MCF 10A (cell line): ENCODE results near the gene IQCM. TPM values are rescaled to one million over a fixed set of nuclear protein-coding genes. Genes with fewer than 3 reads are reported as not detected.

ENCODE experiments used
- BruUV-seq: library from RNA; stranded (reverse); fragments of 400-500 nt; replicated peaks from 2 replicates; lab custom pipeline; 2021; lab: Mats Ljungman, UMichigan
- CTCF ChIA-PET: fragments of 300-600 bp; sonication (Branson Sonifier 250); formaldehyde crosslinking; extraction: SDS; loops from one replicate; lab custom pipeline; 2021; ENCODE audit warnings: antibody characterized with exemption, inconsistent platforms; lab: Yijun Ruan, JAX
- POLR2A ChIA-PET: fragments of 300-600, 350-650 bp; sonication (Branson Sonifier 250); formaldehyde crosslinking; extraction: SDS; loops from one replicate; lab custom pipeline; 2020; ENCODE audit warnings: antibody characterized with exemption, inconsistent platforms; lab: Yijun Ruan, JAX
- DNase-seq: peaks from one replicate; pipeline ENCODE4 v3.0.0-alpha.2; 2018; ENCODE audit not compliant: unreplicated experiment
- H3K27ac Mint-ChIP-seq: one replicate; pipeline ENCODE4 v1.8.0; 2022; ENCODE audit warnings: mild to moderate bottlenecking, low read depth, mixed read lengths; ENCODE audit not compliant: unreplicated experiment
- H3K27me3 Mint-ChIP-seq: one replicate; pipeline ENCODE4 v1.8.0; 2022; ENCODE audit warnings: mixed read lengths; ENCODE audit not compliant: insufficient read depth, unreplicated experiment
- H3K36me3 Mint-ChIP-seq: one replicate; pipeline ENCODE4 v1.8.0; 2022; ENCODE audit warnings: mild to moderate bottlenecking, moderate library complexity, mixed read lengths; ENCODE audit not compliant: insufficient read depth, unreplicated experiment
- H3K4me1 Mint-ChIP-seq: one replicate; pipeline ENCODE4 v1.8.0; 2022; ENCODE audit warnings: mixed read lengths; ENCODE audit not compliant: insufficient read depth, unreplicated experiment
- H3K4me3 Mint-ChIP-seq: one replicate; pipeline ENCODE4 v1.8.0; 2022; ENCODE audit warnings: mild to moderate bottlenecking, moderate library complexity, mixed read lengths; ENCODE audit not compliant: unreplicated experiment
- H3K9me3 Mint-ChIP-seq: one replicate; pipeline ENCODE4 v1.8.0; 2022; ENCODE audit warnings: mixed read lengths; ENCODE audit not compliant: unreplicated experiment
- intact Hi-C: fragments of 100-400 bp; cut with micrococcal nuclease; formaldehyde crosslinking; loops from 2 replicates; pipeline ENCODE4 v1.14.1; 2022
- total RNA-seq: library from RNA; stranded (reverse); gene quantifications from 2 replicates; pipeline ENCODE4 v1.2.3, GENCODE V29; 2022
- TF ChIP-seq, protein P1 (sequence below): fragments of 200-600 bp; IDR thresholded peaks from one replicate; pipeline ENCODE4 v1.8.0; 2022; ENCODE audit warnings: antibody characterized with exemption, mild to moderate bottlenecking; ENCODE audit not compliant: unreplicated experiment

Gene IQCM
- total RNA-seq, 1 experiment from 2014 or later = not detected

GRCh38 chr4:149465955-149466354 lies 349.7 kb downstream of the IQCM start:
- no peaks in the 10 kb centered on the region for H3K9me3 Mint-ChIP-seq
- H3K27me3 Mint-ChIP-seq = no peaks in the 10 kb centered on the region
- POLR2A ChIA-PET = no interaction called here
- intact Hi-C loops = no loop called here
- H3K4me1 Mint-ChIP-seq = no peaks in the 10 kb centered on the region
- no TSS peak for BruUV-seq
- CTCF ChIA-PET = interaction anchor here (0.6 kb wide), 1 partner anchor 26 kb away, joined by 3 read pairs; no protein-coding TSS in a partner anchor
- H3K4me3 Mint-ChIP-seq = no peak overlapping the region
- TF ChIP-seq, protein P1, sequence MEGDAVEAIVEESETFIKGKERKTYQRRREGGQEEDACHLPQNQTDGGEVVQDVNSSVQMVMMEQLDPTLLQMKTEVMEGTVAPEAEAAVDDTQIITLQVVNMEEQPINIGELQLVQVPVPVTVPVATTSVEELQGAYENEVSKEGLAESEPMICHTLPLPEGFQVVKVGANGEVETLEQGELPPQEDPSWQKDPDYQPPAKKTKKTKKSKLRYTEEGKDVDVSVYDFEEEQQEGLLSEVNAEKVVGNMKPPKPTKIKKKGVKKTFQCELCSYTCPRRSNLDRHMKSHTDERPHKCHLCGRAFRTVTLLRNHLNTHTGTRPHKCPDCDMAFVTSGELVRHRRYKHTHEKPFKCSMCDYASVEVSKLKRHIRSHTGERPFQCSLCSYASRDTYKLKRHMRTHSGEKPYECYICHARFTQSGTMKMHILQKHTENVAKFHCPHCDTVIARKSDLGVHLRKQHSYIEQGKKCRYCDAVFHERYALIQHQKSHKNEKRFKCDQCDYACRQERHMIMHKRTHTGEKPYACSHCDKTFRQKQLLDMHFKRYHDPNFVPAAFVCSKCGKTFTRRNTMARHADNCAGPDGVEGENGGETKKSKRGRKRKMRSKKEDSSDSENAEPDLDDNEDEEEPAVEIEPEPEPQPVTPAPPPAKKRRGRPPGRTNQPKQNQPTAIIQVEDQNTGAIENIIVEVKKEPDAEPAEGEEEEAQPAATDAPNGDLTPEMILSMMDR = no peak
- no peak overlapping the region for H3K27ac Mint-ChIP-seq
- no peak for DNase-seq
- no peaks in the 10 kb centered on the region for H3K36me3 Mint-ChIP-seq

DNA sequence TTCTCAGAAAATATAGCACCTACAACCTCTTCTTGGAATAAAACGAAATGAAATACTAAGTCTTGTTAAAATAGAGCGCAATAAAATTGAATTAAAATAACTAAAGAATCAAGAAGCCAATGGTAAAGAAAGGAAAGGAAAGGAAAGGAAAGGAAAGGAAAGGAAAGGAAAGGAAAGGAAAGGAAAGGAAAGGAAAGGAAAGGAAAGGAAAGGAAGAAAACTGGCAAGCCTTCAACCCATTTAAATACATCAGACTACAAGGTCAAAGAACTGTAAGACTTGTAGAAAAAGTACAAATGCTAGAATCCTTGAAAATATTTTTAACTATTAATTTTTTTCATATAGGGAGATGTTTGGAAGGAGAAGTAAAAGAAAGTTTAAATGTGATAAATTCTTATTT lies 372.1 kb downstream of the IQCM start:
- no peak for DNase-seq
- Mint-ChIP-seq H3K4me3 (no peak overlapping the region), H3K27ac (no peak overlapping the region), H3K36me3 (no peaks in the 10 kb centered on the region), H3K4me1 (no peaks in the 10 kb centered on the region), H3K27me3 (no peaks in the 10 kb centered on the region), H3K9me3 (no peaks in the 10 kb centered on the region)
- intact Hi-C loops = loop anchor here (10.0 kb wide), 1 partner anchor 451 kb away; no protein-coding TSS in a partner anchor
- ChIA-PET POLR2A (interaction anchor here (1.0 kb wide), 1 partner anchor 75 kb away, joined by 3 read pairs; no protein-coding TSS in a partner anchor), CTCF (no interaction called here)
- TF ChIP-seq, protein P1 = no peak
- BruUV-seq = no TSS peak

GRCh38 chr4:149441338-149441737 lies 374.3 kb downstream of the IQCM start:
- no peak overlapping the region for H3K27ac Mint-ChIP-seq
- CTCF ChIA-PET = no interaction called here
- TF ChIP-seq, protein P1 = no peak
- no peaks in the 10 kb centered on the region for H3K9me3 Mint-ChIP-seq
- H3K27me3 Mint-ChIP-seq = no peaks in the 10 kb centered on the region
- no peak overlapping the region for H3K4me3 Mint-ChIP-seq
- DNase-seq = peak; percentile 1
- no peaks in the 10 kb centered on the region for H3K4me1 Mint-ChIP-seq
- no TSS peak for BruUV-seq
- H3K36me3 Mint-ChIP-seq = no peaks in the 10 kb centered on the region
- intact Hi-C loops = loop anchor here (10.0 kb wide), 1 partner anchor 453 kb away; no protein-coding TSS in a partner anchor
- POLR2A ChIA-PET = no interaction called here

DNA sequence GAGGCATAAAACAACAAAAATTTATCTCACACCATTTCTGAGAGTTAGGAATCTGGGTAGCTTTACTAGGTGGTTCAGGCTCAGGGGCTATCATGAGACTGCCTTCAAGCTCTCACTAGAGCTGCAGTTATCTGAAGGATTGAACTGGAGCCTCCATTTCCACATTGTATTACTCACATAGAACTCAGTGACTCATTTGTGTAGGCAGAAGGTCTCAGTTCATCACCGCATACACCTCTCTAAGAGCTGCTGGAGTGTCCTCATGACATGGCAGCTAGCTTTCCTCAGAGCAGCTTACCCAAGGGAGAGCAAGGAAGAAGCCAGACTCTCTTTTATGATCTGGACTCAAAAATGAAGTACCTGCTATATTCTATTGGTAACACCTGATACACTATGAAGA lies 389.2 kb downstream of the IQCM start:
- no TSS peak for BruUV-seq
- H3K27ac Mint-ChIP-seq = no peak overlapping the region
- ChIA-PET CTCF (no interaction called here), POLR2A (no interaction called here)
- H3K36me3 Mint-ChIP-seq = no peaks in the 10 kb centered on the region
- intact Hi-C loops = no loop called here
- peak; percentile 11 for DNase-seq
- no peaks in the 10 kb centered on the region for H3K9me3 Mint-ChIP-seq
- no peaks in the 10 kb centered on the region for H3K4me1 Mint-ChIP-seq
- H3K4me3 Mint-ChIP-seq = no peak overlapping the region
- TF ChIP-seq, protein P1 = no peak
- no peaks in the 10 kb centered on the region for H3K27me3 Mint-ChIP-seq
